Measurements from ENCODE around the gene C8A.
A peak's percentile ranks its signal among the peaks of the same experiment; 100 is the strongest.

The C8A gene

DNA sequence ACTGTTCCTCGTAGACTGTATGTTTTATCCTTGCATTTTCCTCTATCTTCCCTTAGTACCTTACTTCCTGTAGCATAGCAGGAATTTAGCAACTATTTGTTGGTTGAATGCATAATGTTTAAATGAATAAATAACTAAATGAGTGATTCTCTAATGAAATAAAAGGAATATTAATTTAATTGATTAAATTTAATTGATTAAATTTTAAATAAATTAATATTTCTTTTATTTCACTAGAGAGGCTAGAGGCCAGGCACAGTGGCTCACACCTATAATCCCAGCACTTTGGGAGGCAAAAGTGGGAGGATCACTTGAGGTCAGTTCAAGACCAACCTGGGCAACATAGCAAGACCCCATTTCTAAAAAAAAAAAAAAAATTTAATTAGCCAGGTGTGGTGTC lies 85.4 kb downstream of the C8A start:
- TF ChIP-seq SPI1 (IDR thresholded peaks at IDR 0.05; ENCODE audit: low read depth, low read length) (no peak), TAF1 (IDR thresholded peaks at IDR 0.05; ENCODE audit: low read depth, low read length) (no peak), POLR2AphosphoS5 (IDR thresholded peaks at IDR 0.05; ENCODE audit: low read depth, low read length) (no peak), PAX5 (IDR thresholded peaks at IDR 0.05; ENCODE audit: insufficient read depth, low read length, severe bottlenecking) (no peak), POU2F2 (IDR thresholded peaks at IDR 0.05; ENCODE audit: low read depth, low read length) (no peak), POLR2A (IDR thresholded peaks at IDR 0.05; ENCODE audit: low read depth, low read length) (no peak)
- FAIRE-seq (no peak), DNase-seq (ENCODE audit: insufficient read length, low spot score) (no peak)

- TF ChIP-seq PAX5 (IDR thresholded peaks at IDR 0.05; ENCODE audit: insufficient read depth, low read length, severe bottlenecking): no peak
- TF ChIP-seq POLR2AphosphoS5 (IDR thresholded peaks at IDR 0.05; ENCODE audit: low read depth, low read length): no peak
- no peak for TF ChIP-seq POLR2A (IDR thresholded peaks at IDR 0.05; ENCODE audit: low read depth, low read length)
- no peak for TF ChIP-seq POU2F2 (IDR thresholded peaks at IDR 0.05; ENCODE audit: low read depth, low read length)
- peak; percentile 84 for TF ChIP-seq SPI1 (IDR thresholded peaks at IDR 0.05; ENCODE audit: low read depth, low read length)
- TF ChIP-seq TAF1 (IDR thresholded peaks at IDR 0.05; ENCODE audit: low read depth, low read length): no peak
- DNase-seq (ENCODE audit: insufficient read length, low spot score) (no peak), FAIRE-seq (no peak)
These were observed 93.9 kb downstream of the C8A start for GRCh38 chr1:56948403-56949023.

DNA sequence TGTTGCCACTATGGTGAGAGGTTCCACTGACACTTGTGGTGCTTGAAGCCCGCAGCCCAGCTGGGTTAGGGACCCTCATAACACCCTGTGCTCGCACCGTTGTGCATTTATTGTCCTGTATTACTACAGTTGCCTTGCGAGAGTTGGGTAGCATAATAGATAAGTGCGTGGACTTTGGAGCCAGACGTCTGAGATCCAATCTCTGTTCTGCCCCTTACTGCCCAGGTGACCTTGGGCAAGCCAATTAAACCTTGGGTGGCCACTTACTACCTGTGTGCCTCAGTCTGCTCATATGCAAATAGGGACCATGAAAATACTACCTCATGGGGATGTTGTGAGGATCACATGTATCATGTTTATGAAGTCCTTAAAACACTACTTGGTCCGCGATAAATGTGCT lies 97.9 kb downstream of the C8A start:
- FAIRE-seq (no peak), DNase-seq (ENCODE audit: insufficient read length, low spot score) (no peak)
- TF ChIP-seq POLR2A (IDR thresholded peaks at IDR 0.05; ENCODE audit: low read depth, low read length) (no peak), POLR2AphosphoS5 (IDR thresholded peaks at IDR 0.05; ENCODE audit: low read depth, low read length) (no peak), SPI1 (IDR thresholded peaks at IDR 0.05; ENCODE audit: low read depth, low read length) (no peak), POU2F2 (IDR thresholded peaks at IDR 0.05; ENCODE audit: low read depth, low read length) (no peak), PAX5 (IDR thresholded peaks at IDR 0.05; ENCODE audit: insufficient read depth, low read length, severe bottlenecking) (no peak), TAF1 (IDR thresholded peaks at IDR 0.05; ENCODE audit: low read depth, low read length) (no peak)

- FAIRE-seq: no peak
- no peak for DNase-seq (ENCODE audit: insufficient read length, low spot score)
- TF ChIP-seq POLR2A (IDR thresholded peaks at IDR 0.05; ENCODE audit: low read depth, low read length) (no peak), TAF1 (IDR thresholded peaks at IDR 0.05; ENCODE audit: low read depth, low read length) (no peak), POU2F2 (IDR thresholded peaks at IDR 0.05; ENCODE audit: low read depth, low read length) (no peak), PAX5 (IDR thresholded peaks at IDR 0.05; ENCODE audit: insufficient read depth, low read length, severe bottlenecking) (no peak), SPI1 (IDR thresholded peaks at IDR 0.05; ENCODE audit: low read depth, low read length) (no peak), POLR2AphosphoS5 (IDR thresholded peaks at IDR 0.05; ENCODE audit: low read depth, low read length) (no peak)
These were observed 98.8 kb downstream of the C8A start for GRCh38 chr1:56953386-56953785.

DNA sequence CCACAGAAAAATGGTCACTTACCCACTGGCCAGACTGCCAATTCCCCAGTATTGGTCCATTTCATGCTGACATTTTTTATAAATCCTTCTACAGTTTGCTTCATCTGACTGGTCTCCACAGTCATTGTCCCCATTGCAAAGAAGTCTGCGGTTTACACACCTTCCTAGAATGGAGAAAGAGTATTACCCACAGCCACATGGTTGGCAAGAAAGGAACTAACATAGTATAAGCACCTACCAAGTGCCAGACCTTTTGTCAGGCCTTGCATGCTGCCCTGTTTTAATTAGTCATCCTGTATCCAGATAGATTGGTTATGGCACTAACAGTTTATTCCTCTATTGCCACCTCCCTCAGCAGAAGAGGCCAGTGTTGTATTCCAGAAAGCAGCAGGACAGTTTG lies 100.1 kb downstream of the C8A start:
- DNase-seq (ENCODE audit: insufficient read length, low spot score) (no peak), FAIRE-seq (no peak)
- TF ChIP-seq SPI1 (IDR thresholded peaks at IDR 0.05; ENCODE audit: low read depth, low read length): no peak
- TF ChIP-seq TAF1 (IDR thresholded peaks at IDR 0.05; ENCODE audit: low read depth, low read length): no peak
- no peak for TF ChIP-seq POLR2AphosphoS5 (IDR thresholded peaks at IDR 0.05; ENCODE audit: low read depth, low read length)
- no peak for TF ChIP-seq PAX5 (IDR thresholded peaks at IDR 0.05; ENCODE audit: insufficient read depth, low read length, severe bottlenecking)
- TF ChIP-seq POLR2A (IDR thresholded peaks at IDR 0.05; ENCODE audit: low read depth, low read length): no peak
- no peak for TF ChIP-seq POU2F2 (IDR thresholded peaks at IDR 0.05; ENCODE audit: low read depth, low read length)

- TF ChIP-seq PAX5 (IDR thresholded peaks at IDR 0.05; ENCODE audit: insufficient read depth, low read length, severe bottlenecking): no peak
- TF ChIP-seq POLR2AphosphoS5 (IDR thresholded peaks at IDR 0.05; ENCODE audit: low read depth, low read length): no peak
- no peak for TF ChIP-seq TAF1 (IDR thresholded peaks at IDR 0.05; ENCODE audit: low read depth, low read length)
- TF ChIP-seq POLR2A (IDR thresholded peaks at IDR 0.05; ENCODE audit: low read depth, low read length): no peak
- TF ChIP-seq SPI1 (IDR thresholded peaks at IDR 0.05; ENCODE audit: low read depth, low read length): no peak
- no peak for TF ChIP-seq POU2F2 (IDR thresholded peaks at IDR 0.05; ENCODE audit: low read depth, low read length)
- DNase-seq (ENCODE audit: insufficient read length, low spot score) (no peak), FAIRE-seq (no peak)
These were observed 103.3 kb downstream of the C8A start for GRCh38 chr1:56957931-56958330.

GRCh38 chr1:56958526-56958925 lies 103.9 kb downstream of the C8A start:
- no peak for FAIRE-seq
- no peak for DNase-seq (ENCODE audit: insufficient read length, low spot score)
- no peak for TF ChIP-seq POU2F2 (IDR thresholded peaks at IDR 0.05; ENCODE audit: low read depth, low read length)
- TF ChIP-seq POLR2A (IDR thresholded peaks at IDR 0.05; ENCODE audit: low read depth, low read length): no peak
- TF ChIP-seq SPI1 (IDR thresholded peaks at IDR 0.05; ENCODE audit: low read depth, low read length): no peak
- no peak for TF ChIP-seq PAX5 (IDR thresholded peaks at IDR 0.05; ENCODE audit: insufficient read depth, low read length, severe bottlenecking)
- TF ChIP-seq POLR2AphosphoS5 (IDR thresholded peaks at IDR 0.05; ENCODE audit: low read depth, low read length): no peak
- no peak for TF ChIP-seq TAF1 (IDR thresholded peaks at IDR 0.05; ENCODE audit: low read depth, low read length)

- no peak for DNase-seq (ENCODE audit: insufficient read length, low spot score)
- FAIRE-seq: no peak
- TF ChIP-seq TAF1 (IDR thresholded peaks at IDR 0.05; ENCODE audit: low read depth, low read length) (no peak), PAX5 (IDR thresholded peaks at IDR 0.05; ENCODE audit: insufficient read depth, low read length, severe bottlenecking) (no peak), POLR2A (IDR thresholded peaks at IDR 0.05; ENCODE audit: low read depth, low read length) (no peak), POLR2AphosphoS5 (IDR thresholded peaks at IDR 0.05; ENCODE audit: low read depth, low read length) (no peak), POU2F2 (IDR thresholded peaks at IDR 0.05; ENCODE audit: low read depth, low read length) (no peak), SPI1 (IDR thresholded peaks at IDR 0.05; ENCODE audit: low read depth, low read length) (no peak)
These were observed 106.8 kb downstream of the C8A start for GRCh38 chr1:56961426-56961825.

GRCh38 chr1:56963667-56964066 lies 109.1 kb downstream of the C8A start:
- FAIRE-seq (no peak), DNase-seq (ENCODE audit: insufficient read length, low spot score) (no peak)
- no peak for TF ChIP-seq POU2F2 (IDR thresholded peaks at IDR 0.05; ENCODE audit: low read depth, low read length)
- no peak for TF ChIP-seq POLR2A (IDR thresholded peaks at IDR 0.05; ENCODE audit: low read depth, low read length)
- TF ChIP-seq SPI1 (IDR thresholded peaks at IDR 0.05; ENCODE audit: low read depth, low read length): no peak
- TF ChIP-seq PAX5 (IDR thresholded peaks at IDR 0.05; ENCODE audit: insufficient read depth, low read length, severe bottlenecking): no peak
- TF ChIP-seq POLR2AphosphoS5 (IDR thresholded peaks at IDR 0.05; ENCODE audit: low read depth, low read length): no peak
- no peak for TF ChIP-seq TAF1 (IDR thresholded peaks at IDR 0.05; ENCODE audit: low read depth, low read length)

Data from GM12891 (cell line).